Choroid plexus epithelial cell (primary cell): ENCODE measurements around the gene PANX1.
A peak's percentile ranks its signal among the peaks of the same experiment; 100 is the strongest.

Experiments
- DNase-seq: peaks from one replicate; pipeline ENCODE4 v3.0.0-alpha.2; 2010; ENCODE audit warnings: low read depth
- H3K4me3 ChIP-seq: 2 replicates; pipeline ENCODE4 v1.5.1; 2011; ENCODE audit warnings: low read depth, mild to moderate bottlenecking, control low read depth, low read length, moderate library complexity
- TF ChIP-seq, protein P1 (sequence below): conservative IDR thresholded peaks from 2 replicates; pipeline ENCODE4 v1.5.1; 2011; ENCODE audit warnings: low read depth, mild to moderate bottlenecking, control low read depth, inconsistent platforms, low read length, moderate library complexity

The PANX1 gene

GRCh38 chr11:94196363-94196762, 67.7 kb downstream of the PANX1 start:
- DNase-seq, result no peak
- TF ChIP-seq, protein P1, sequence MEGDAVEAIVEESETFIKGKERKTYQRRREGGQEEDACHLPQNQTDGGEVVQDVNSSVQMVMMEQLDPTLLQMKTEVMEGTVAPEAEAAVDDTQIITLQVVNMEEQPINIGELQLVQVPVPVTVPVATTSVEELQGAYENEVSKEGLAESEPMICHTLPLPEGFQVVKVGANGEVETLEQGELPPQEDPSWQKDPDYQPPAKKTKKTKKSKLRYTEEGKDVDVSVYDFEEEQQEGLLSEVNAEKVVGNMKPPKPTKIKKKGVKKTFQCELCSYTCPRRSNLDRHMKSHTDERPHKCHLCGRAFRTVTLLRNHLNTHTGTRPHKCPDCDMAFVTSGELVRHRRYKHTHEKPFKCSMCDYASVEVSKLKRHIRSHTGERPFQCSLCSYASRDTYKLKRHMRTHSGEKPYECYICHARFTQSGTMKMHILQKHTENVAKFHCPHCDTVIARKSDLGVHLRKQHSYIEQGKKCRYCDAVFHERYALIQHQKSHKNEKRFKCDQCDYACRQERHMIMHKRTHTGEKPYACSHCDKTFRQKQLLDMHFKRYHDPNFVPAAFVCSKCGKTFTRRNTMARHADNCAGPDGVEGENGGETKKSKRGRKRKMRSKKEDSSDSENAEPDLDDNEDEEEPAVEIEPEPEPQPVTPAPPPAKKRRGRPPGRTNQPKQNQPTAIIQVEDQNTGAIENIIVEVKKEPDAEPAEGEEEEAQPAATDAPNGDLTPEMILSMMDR, result no peak
- H3K4me3 ChIP-seq, result no peak overlapping the region

- no peak overlapping the region for H3K4me3 ChIP-seq
- no peak for DNase-seq
- TF ChIP-seq, protein P1, result no peak
These were observed 70.1 kb downstream of the PANX1 start for GRCh38 chr11:94198718-94199117.

DNA sequence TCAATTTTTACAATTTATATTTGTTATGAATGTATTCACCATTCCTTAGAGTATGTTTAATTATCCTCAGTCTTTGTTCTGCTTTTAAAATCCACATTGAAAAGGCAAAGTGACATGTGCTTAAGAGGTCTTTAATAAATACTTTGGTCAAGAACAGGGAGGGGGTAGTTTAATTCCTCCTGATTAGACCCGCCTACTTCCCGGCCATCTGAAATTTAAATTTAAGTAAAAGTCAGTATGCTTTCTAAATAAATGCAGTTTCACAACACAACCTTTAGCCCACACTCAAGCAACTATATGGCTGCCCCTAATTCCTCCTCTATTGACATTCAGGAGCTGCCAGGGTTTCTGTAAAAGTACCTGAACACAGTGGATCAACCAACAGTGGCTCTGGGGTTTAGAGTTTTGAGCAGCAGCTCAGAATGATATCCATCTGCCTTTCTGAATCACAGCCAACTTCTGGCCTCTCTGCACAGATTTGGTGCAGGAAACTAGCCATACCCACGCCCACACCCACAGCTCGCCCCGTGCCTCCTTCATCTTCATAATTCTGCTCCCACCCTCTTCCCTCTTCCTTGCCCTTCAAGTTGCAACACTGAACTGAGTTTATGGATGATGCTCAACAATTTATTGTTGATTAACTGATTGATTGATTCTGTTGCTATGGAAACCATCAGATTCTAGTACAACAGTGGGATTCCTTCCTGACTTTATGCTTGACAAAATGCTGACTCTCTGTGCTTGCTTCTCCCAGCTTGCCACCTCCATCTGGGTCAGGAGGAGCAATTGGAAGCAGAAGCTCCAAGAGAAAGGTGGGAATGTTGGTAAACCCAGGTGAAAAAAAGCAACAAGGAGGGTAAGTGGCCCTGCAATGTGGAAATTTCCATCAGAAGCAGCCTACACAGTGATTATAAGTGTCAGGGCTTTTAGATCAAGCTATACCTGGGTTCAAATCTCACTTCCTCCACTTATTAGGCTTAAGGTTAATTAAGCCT, 70.8 kb downstream of the PANX1 start:
- TF ChIP-seq, protein P1, result no peak
- no peak overlapping the region for H3K4me3 ChIP-seq
- no peak for DNase-seq

- H3K4me3 ChIP-seq, result no peak overlapping the region
- peak; percentile 26 for DNase-seq
- TF ChIP-seq, protein P1, result no peak
These were observed 72.4 kb downstream of the PANX1 start for GRCh38 chr11:94201004-94201465.

DNA sequence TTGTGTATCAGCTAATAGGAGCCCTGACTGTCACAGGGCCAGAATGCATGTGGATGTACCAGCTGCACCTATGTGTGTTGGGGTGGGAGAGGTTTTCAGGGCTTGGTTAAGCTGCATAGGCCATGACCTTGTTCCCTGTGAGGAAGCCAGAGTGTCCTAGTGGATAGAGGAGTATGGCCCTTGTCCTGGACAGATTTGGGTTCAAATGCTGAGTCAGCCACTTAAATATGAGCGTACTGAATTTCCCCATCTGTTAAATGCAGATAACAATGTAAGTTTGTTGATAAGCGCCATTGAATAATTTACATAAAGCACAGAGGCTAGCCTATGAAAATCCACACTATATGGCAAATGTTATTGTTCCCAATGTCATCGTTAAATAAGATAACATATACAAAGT, 74.4 kb downstream of the PANX1 start:
- H3K4me3 ChIP-seq, result no peak overlapping the region
- TF ChIP-seq, protein P1, result no peak
- no peak for DNase-seq

DNA sequence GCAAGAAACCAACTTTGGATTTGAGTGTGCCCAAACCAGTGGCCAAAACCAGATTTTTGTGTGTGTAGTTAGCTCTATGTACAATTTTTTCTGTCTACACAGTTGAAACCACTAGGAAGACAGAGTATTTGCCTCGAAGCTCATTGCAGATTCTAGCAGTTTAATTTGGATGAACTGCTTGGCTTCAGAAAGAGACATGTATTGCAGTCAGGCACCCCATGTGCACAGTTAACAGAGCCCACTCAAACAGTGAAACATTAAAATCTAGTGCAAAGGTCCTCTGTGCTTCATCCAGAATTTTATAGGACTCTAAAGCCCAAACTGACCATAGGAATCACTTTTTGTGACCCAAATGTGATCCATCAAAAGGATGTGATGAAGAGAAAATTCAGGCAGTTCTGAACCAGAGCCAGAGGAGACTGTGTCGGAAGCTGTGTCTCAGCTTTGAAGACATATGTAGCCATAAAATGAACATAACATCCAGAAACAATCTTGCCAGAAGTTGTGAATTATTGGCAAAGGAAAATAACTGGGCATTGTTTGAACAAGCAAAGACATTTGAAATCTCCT, 82.7 kb downstream of the PANX1 start:
- DNase-seq, result no peak
- TF ChIP-seq, protein P1, result no peak

More for the DNA sequence above, 82.7 kb downstream of the PANX1 start:
- no peak overlapping the region for H3K4me3 ChIP-seq
